Cerebellar cortex (tissue), 1 donor: Measurements from ENCODE around the gene CDH23.
"Not testable (repeated sequence)": the region's sequence is repeated elsewhere in the genome, so short reads cannot be mapped to it uniquely, and the experiment has no call there.

Experiments used
- DNase-seq: peaks from one replicate; pipeline ENCODE4 v3.0.0-alpha.2; 2015; ENCODE audit warnings: low spot score

CDH23 gene

GRCh38 chr10:71396711-71397295 is at the start of gene CDH23:
TSS of gene CDH23 (plus strand) at chr10:71396920. CDS start at chr10:71439832, 42,912 bp downstream.
- peak; percentile 38 for DNase-seq

GRCh38 chr10:71347587-71348395 is 48.9 kb upstream of the CDH23 start:
- DNase-seq: no peak

- no peak for DNase-seq
Measured at GRCh38 chr10:71348850-71349249, 47.9 kb upstream of the CDH23 start.

GRCh38 chr10:71349406-71349805 is 47.3 kb upstream of the CDH23 start:
- no peak for DNase-seq

- DNase-seq: no peak
Measured at GRCh38 chr10:71351087-71351486, 45.6 kb upstream of the CDH23 start.

GRCh38 chr10:71351628-71352319 is 44.9 kb upstream of the CDH23 start:
- DNase-seq: peak; percentile 88

GRCh38 chr10:71353639-71354038 is 43.1 kb upstream of the CDH23 start:
- no peak for DNase-seq

- DNase-seq: no peak
Measured at GRCh38 chr10:71354776-71355175, 41.9 kb upstream of the CDH23 start.

- no peak for DNase-seq
Measured at GRCh38 chr10:71355886-71356285, 40.8 kb upstream of the CDH23 start.

- DNase-seq: no peak
Measured at GRCh38 chr10:71357792-71358265, 38.9 kb upstream of the CDH23 start.

GRCh38 chr10:71358277-71358676 is 38.4 kb upstream of the CDH23 start:
- no peak for DNase-seq

- not testable (repeated sequence) for DNase-seq
Measured at GRCh38 chr10:71358906-71359305, 37.8 kb upstream of the CDH23 start.

- no peak for DNase-seq
Measured at GRCh38 chr10:71359364-71360046, 37.2 kb upstream of the CDH23 start.

GRCh38 chr10:71360735-71361134 is 36.0 kb upstream of the CDH23 start:
- DNase-seq: no peak

GRCh38 chr10:71361581-71361980 is 35.1 kb upstream of the CDH23 start:
- DNase-seq: no peak

GRCh38 chr10:71362141-71362540 is 34.6 kb upstream of the CDH23 start:
- DNase-seq: no peak

- DNase-seq: peak; percentile 58
Measured at GRCh38 chr10:71363936-71364335, 32.8 kb upstream of the CDH23 start.

- DNase-seq: no peak
Measured at GRCh38 chr10:71365366-71365765, 31.4 kb upstream of the CDH23 start.

GRCh38 chr10:71366690-71367089 is 30.0 kb upstream of the CDH23 start:
- DNase-seq: no peak

GRCh38 chr10:71367271-71367670 is 29.4 kb upstream of the CDH23 start:
- DNase-seq: no peak

- no peak for DNase-seq
Measured at GRCh38 chr10:71368176-71368575, 28.5 kb upstream of the CDH23 start.

- no peak for DNase-seq
Measured at GRCh38 chr10:71368643-71369042, 28.1 kb upstream of the CDH23 start.
